ENCODE results near the gene EMC10.

EMC10 gene

GRCh38 chr19:50459067-50459456 is 17.2 kb upstream of the EMC10 start:
- in situ Hi-C loops (cut with HindIII; ENCODE audit: low sequenced_read_pairs), result no loop called here
- no peak for TF ChIP-seq CTCF (IDR thresholded peaks at IDR 0.05; ENCODE audit: low read depth, low read length, missing control alignments)
- no peak for DNase-seq (ENCODE audit: low read depth)
- H3K4me3 ChIP-seq (ENCODE audit: low read depth, low read length), result no peak overlapping the region

GRCh38 chr19:50459638-50460037 is 16.7 kb upstream of the EMC10 start:
- no peak overlapping the region for H3K4me3 ChIP-seq (ENCODE audit: low read depth, low read length)
- TF ChIP-seq CTCF (IDR thresholded peaks at IDR 0.05; ENCODE audit: low read depth, low read length, missing control alignments), result no peak
- in situ Hi-C loops (cut with HindIII; ENCODE audit: low sequenced_read_pairs), result no loop called here
- DNase-seq (ENCODE audit: low read depth), result no peak

- in situ Hi-C loops (cut with HindIII; ENCODE audit: low sequenced_read_pairs), result no loop called here
- H3K4me3 ChIP-seq (ENCODE audit: low read depth, low read length), result no peak overlapping the region
- DNase-seq (ENCODE audit: low read depth), result no peak
- TF ChIP-seq CTCF (IDR thresholded peaks at IDR 0.05; ENCODE audit: low read depth, low read length, missing control alignments), result peak; percentile 7
Measured at GRCh38 chr19:50460161-50460765, 16.0 kb upstream of the EMC10 start.

GRCh38 chr19:50461066-50461875 is 15.0 kb upstream of the EMC10 start:
- peak; percentile 48 for DNase-seq (ENCODE audit: low read depth)
- in situ Hi-C loops (cut with HindIII; ENCODE audit: low sequenced_read_pairs), result no loop called here
- H3K4me3 ChIP-seq (ENCODE audit: low read depth, low read length), result no peak overlapping the region
- TF ChIP-seq CTCF (IDR thresholded peaks at IDR 0.05; ENCODE audit: low read depth, low read length, missing control alignments), result peak; percentile 89

- TF ChIP-seq CTCF (IDR thresholded peaks at IDR 0.05; ENCODE audit: low read depth, low read length, missing control alignments), result no peak
- no peak for DNase-seq (ENCODE audit: low read depth)
- in situ Hi-C loops (cut with HindIII; ENCODE audit: low sequenced_read_pairs), result no loop called here
- no peak overlapping the region for H3K4me3 ChIP-seq (ENCODE audit: low read depth, low read length)
Measured at GRCh38 chr19:50462970-50463369, 13.3 kb upstream of the EMC10 start.

GRCh38 chr19:50464348-50464747 is 12.0 kb upstream of the EMC10 start:
- TF ChIP-seq CTCF (IDR thresholded peaks at IDR 0.05; ENCODE audit: low read depth, low read length, missing control alignments), result no peak
- in situ Hi-C loops (cut with HindIII; ENCODE audit: low sequenced_read_pairs), result no loop called here
- H3K4me3 ChIP-seq (ENCODE audit: low read depth, low read length), result no peak overlapping the region
- no peak for DNase-seq (ENCODE audit: low read depth)
